H1 (cell line): ENCODE measurements around the gene TGFA. TPM values are rescaled to one million over a fixed set of nuclear protein-coding genes. Genes with fewer than 3 reads are reported as not detected.

Experiments used
- CHD2 ChIP-seq: IDR thresholded peaks from 2 replicates; pipeline ENCODE4 v1.6.1; 2012; ENCODE audit warnings: low read length, improper control_type of control experiment
- SP2 ChIP-seq: IDR thresholded peaks from 2 replicates; pipeline ENCODE4 v1.6.1; 2012; ENCODE audit warnings: mild to moderate bottlenecking, low read length, inconsistent platforms
- polyA plus RNA-seq, 7 experiments: library from polyadenylated mRNA; depleted of rRNA in 3 of 7; stranded (reverse) in 5 of 7; unstranded in 2 of 7; fragments of >200 nt in 5 of 7; fragments of 200-250 nt in 2 of 7; gene quantifications; 1 replicate in 5 of 7; 2 replicates in 1 of 7; 4 replicates in 1 of 7; pipeline versions ENCODE4 v1.2.1 to v1.2.3, GENCODE V29; 2011 to 2013; ENCODE audit warnings: missing spikeins in 2 of 7, mixed read lengths in 2 of 7
- total RNA-seq: library from RNA; stranded (reverse); fragmentation: NEBNext Ultra II Directional; extraction: Animal tissue kit (Norgen Biotek cat#: 25700); gene quantifications from 2 replicates; pipeline ENCODE4 v1.2.1, GENCODE V29; 2021

The TGFA gene
- total and polyA plus RNA-seq, 2 of the 8 experiments (the other 6 are each of a cell fraction or from before 2014, with no cell fraction given) = 1.8 to 3.7 TPM

DNA sequence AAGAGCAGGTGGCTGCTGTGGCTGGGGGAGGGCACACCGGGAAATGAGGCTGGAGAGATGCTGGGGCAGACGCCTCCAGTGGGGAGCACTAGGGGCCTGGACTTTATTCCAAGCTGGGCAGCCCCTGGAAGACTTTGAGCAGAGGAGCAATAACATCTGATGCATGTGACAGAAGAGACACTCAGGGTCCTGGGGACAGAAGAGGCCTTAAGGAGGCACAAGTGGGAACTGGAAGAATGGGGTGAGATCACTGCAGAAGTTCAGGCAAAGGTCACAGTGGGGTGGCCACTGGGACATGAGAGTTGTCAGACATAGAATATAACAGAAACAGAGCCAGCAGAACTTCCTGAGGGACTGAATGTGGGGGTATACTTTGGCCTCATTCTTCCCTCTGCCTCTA, 24.0 kb downstream of the TGFA start (continued):
- TF ChIP-seq SP2 (no peak), CHD2 (no peak)
